Activated naive CD4-positive, alpha-beta T cell treated with anti-CD3 and anti-CD28 coated beads, Interleukin-2, amount 10 ng/mL, durations not matched to agents 5 hours and 36 hours (primary cell): ENCODE results near the gene CEP250. TPM values are rescaled to one million over a fixed set of nuclear protein-coding genes. Genes with fewer than 3 reads are reported as not detected.

Experiments used
- microRNA-seq: library from miRNA; unstranded; fragments of <30 nt; microRNA quantifications from one replicate; pipeline ENCODE4 v1.2.0, GENCODE V29; 2022; ENCODE audit warnings: borderline microRNAs expressed, borderline replicate concordance
- total RNA-seq, 2 experiments: library from RNA; stranded (reverse); gene quantifications; one replicate each; pipeline ENCODE4 v1.2.3, GENCODE V29; 2021

The CEP250 gene, protein sequence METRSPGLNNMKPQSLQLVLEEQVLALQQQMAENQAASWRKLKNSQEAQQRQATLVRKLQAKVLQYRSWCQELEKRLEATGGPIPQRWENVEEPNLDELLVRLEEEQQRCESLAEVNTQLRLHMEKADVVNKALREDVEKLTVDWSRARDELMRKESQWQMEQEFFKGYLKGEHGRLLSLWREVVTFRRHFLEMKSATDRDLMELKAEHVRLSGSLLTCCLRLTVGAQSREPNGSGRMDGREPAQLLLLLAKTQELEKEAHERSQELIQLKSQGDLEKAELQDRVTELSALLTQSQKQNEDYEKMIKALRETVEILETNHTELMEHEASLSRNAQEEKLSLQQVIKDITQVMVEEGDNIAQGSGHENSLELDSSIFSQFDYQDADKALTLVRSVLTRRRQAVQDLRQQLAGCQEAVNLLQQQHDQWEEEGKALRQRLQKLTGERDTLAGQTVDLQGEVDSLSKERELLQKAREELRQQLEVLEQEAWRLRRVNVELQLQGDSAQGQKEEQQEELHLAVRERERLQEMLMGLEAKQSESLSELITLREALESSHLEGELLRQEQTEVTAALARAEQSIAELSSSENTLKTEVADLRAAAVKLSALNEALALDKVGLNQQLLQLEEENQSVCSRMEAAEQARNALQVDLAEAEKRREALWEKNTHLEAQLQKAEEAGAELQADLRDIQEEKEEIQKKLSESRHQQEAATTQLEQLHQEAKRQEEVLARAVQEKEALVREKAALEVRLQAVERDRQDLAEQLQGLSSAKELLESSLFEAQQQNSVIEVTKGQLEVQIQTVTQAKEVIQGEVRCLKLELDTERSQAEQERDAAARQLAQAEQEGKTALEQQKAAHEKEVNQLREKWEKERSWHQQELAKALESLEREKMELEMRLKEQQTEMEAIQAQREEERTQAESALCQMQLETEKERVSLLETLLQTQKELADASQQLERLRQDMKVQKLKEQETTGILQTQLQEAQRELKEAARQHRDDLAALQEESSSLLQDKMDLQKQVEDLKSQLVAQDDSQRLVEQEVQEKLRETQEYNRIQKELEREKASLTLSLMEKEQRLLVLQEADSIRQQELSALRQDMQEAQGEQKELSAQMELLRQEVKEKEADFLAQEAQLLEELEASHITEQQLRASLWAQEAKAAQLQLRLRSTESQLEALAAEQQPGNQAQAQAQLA (N-terminal part only)
- 10 to 100 TPM; 59.9 to 61.0 TPM for total RNA-seq

DNA sequence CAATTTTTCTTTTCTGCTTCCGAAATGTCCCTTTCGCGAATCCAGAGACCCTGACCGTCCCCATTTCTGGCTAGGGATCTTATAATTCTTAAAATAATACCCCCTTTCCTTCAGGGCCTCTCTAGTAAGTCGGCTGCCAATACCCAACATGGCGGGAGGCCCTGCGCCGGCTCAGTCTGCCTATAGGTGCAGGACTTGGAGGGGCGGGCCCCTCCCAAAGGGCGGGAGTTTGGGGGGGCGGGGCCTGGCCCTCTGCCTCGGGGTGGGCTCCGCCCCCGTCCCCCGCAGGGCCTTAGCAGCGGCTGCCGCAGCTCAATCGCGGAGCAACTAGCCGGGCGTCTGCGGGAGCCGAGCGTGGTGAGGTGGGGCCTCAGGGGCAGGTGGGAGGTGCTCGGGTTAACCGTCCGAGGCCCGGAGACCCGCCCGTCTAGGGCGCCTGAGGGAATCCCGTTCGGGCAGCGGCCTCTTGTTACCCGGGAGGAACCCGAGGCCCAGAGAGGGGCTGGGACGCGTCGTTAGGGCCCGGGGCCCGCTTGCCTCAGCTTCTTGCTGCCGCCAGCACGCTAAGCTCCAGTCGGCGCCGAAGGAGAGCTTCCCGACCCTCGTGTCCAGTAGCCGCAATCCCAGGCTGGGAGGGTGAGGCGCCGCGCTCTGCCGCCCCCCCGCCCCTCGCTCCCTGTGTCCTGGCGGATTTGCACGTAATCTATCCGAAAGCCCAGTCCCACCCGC is at the start of gene CEP250:
Gene CEP250, plus strand, starts transcription at position 718 of the 729 bp plus-strand sequence. CDS start 6,770 bp downstream, outside the sequence.

DNA sequence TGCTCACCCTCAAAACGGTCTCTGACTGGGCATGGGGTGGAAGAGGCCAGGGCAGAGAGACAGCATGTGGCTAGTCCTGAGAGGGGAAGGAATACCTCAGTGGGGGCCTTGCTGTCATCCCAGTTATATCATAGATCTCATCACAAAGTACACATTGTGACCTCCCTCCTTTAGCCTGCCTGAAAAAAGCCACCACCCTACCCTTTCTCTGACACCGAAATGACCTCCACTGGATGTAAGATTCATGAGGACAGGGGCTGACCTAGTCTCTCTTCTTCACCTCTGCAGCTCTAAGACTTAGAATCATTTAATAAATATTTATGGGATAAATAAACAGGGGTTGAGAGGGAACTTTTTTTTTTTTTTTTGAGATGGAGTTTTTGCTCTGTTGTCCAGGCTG is 74.2 kb downstream of the CEP250 start, which contains the start of gene C20orf173:
Gene C20orf173, minus strand, starts transcription at position 101 of the 400 bp plus-strand sequence. CDS start 279 bp downstream, outside the sequence.

DNA sequence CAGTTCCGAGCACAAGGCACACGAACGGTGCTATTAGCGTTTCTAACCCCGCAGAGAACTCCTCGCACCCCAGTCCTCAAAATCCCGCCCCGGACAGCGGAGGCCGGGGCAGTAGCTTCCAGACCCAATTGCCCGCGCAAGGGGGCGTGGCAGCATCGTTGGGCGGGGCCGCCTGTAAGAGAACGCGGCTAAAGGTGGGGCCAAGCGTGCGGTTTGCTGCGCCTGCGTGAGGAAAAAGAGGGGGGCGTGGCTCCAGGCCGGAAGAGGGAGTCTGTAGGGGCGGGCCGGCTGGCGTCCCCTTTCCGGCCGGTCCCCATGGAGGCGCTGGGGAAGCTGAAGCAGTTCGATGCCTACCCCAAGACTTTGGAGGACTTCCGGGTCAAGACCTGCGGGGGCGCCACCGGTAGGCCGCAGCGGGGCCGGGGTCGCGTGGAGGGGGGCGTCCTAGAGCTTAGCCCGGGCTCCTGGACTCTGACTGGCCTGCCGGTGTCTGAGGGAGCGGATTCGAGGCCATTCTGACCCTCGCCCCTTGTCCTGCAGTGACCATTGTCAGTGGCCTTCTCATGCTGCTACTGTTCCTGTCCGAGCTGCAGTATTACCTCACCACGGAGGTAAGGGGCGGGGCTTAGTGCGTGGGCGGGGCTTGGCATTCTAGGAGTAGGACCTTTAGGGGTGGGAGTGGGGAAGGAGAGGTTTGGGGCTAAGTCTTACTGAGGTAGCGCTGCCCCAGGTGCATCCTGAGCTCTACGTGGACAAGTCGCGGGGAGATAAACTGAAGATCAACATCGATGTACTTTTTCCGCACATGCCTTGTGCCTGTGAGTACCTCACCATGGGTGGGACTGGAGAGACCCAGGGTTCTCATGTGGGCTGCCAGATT is 86.6 kb downstream of the CEP250 start, which contains the start of gene ERGIC3:
Gene ERGIC3, plus strand, starts transcription at position 296 of the 880 bp plus-strand sequence. Its CDS starts 20 bp downstream, at position 316.

Small RNA genes lying within 50 kb of the gene (microRNA-seq; reads per million reads assigned to microRNA genes)
- not detected for gene MIR1289-1

Other genes with a start within 250 kb of the CEP250 start
- not detected for gene MMP24, start 228.9 kb upstream of the CEP250 start, total RNA-seq
- gene MMP24OS, start 177.5 kb upstream of the CEP250 start, total RNA-seq: 10 to 100 TPM; 45.5 to 47.3 TPM
- 10 to 100 TPM; 86.2 to 91.7 TPM for gene EIF6, start 170.8 kb upstream of the CEP250 start, total RNA-seq
- gene FAM83C, start 163.2 kb upstream of the CEP250 start, total RNA-seq: not detected
- 10 to 100 TPM; 48.3 to 49.1 TPM for gene UQCC1, start 43.6 kb upstream of the CEP250 start, total RNA-seq
- gene GDF5, start 17.4 kb upstream of the CEP250 start, total RNA-seq: not detected
- not detected for gene C20orf173, start 74.1 kb downstream of the CEP250 start, total RNA-seq
- 100 to 1,000 TPM; 181 to 186 TPM for gene ERGIC3, start 86.5 kb downstream of the CEP250 start, total RNA-seq
- 1 to 10 TPM; 2.7 to 3.2 TPM for gene SPAG4, start 160.2 kb downstream of the CEP250 start, total RNA-seq
- gene CPNE1, start 209.3 kb downstream of the CEP250 start, total RNA-seq: 100 to 1,000 TPM; 289 to 291 TPM
- 100 to 1,000 TPM; 113 to 114 TPM for gene RBM12, start 209.3 kb downstream of the CEP250 start, total RNA-seq
- gene NFS1, start 243.8 kb downstream of the CEP250 start, total RNA-seq: 10 to 100 TPM; 24.7 to 25.2 TPM
- 100 to 1,000 TPM in 1 of 2 experiments, 10 to 100 TPM in 1; 96.3 to 108 TPM for gene ROMO1, start 243.8 kb downstream of the CEP250 start, total RNA-seq